Measurements from ENCODE around the gene LHFPL6.

LHFPL6 gene

DNA sequence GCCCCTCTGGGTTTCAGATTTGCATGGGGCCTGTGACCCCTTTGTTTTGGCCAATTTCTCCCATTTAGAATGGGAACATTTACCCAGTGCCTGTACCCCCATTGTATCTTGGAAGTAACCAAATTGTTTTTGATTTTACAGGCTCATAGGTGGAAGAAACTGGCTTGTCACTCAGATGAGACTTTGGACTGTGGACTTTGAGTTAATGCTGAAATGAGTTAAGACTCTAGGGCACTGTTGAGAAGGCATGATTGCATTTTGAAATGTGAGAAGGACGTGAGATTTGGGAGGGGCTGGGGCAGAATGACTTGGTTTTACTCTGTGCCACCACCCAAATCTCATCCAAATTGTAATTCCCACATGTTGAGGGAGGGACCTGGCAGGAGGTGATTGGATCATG, 306.0 kb downstream of the LHFPL6 start:
- DNase-seq, result no peak

DNA sequence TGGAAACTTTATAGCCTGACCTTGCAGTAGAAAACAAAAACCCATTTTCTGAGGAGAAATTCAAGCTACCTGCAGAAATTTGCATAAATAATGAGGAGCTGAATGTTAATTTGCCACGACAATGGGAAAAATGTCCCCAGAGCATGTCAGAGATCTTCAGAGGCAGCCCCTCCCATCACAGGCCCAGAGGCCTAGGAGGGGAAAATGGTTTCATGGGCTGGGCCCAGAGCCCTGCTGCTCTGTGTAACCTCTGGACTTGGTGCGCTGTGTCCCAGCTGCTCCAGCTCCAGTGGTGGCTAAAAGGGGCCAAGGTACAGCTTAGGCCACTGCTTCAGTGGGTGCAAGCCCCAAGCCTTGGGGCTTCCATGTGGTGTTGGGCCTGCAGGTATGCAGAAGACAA, 306.8 kb downstream of the LHFPL6 start:
- DNase-seq, result no peak

Measured in right forelimb (tissue), 1 donor.